ENCODE data around the gene NACC2. TPM values are rescaled to one million over a fixed set of nuclear protein-coding genes. Genes with fewer than 3 reads are reported as not detected.
A peak's percentile ranks its signal among the peaks of the same experiment; 100 is the strongest.

The NACC2 gene
- total and polyA plus RNA-seq, 4 donors, result 4.8 to 17.8 (median 8.8) TPM

DNA sequence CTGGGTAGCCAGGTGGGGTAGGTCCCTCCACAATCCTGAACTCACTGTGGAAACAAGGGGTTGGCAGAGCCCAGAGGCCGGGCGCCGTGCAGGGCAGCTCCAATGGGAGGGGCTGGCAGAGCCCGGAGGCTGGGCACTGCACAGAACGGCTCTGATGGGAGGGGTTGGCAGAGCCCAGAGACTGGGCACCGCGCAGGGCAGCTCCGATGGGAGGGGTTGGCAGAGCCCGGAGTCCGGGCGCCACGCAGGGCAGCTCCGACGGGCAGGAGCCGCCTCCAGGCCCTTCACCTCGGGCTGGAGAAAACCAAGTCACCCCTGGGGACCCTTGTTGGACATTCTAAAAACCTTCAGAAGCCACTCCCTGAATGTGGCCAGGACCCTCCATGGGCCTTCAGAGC lies 9.3 kb downstream of the NACC2 start:
- no peak overlapping the region for H3K4me3 ChIP-seq (ENCODE audit: low read depth in 1 of 3, low read length in 3 of 3)
- DNase-seq (ENCODE audit: low spot score), result no peak
- 43% methylated on average over 16 of the region's 16 CpGs for WGBS
- H3K36me3 ChIP-seq (ENCODE audit: control insufficient read depth in 4 of 4, insufficient read depth in 3 of 4, low read depth in 1 of 4, low read length in 3 of 4), result peaks cover 0 to 6% (median 1%) of the 10 kb centered on the region in 4 donors
- no peaks in the 10 kb centered on the region for H3K9me3 ChIP-seq (ENCODE audit: control insufficient read depth in 4 of 4, low read length in 3 of 4)
- peaks cover 12 to 47% (median 28%) of the 10 kb centered on the region in 4 donors for H3K4me1 ChIP-seq (ENCODE audit: control insufficient read depth in 4 of 4, insufficient read depth in 4 of 4, low read length in 3 of 4)
- no peak overlapping the region for H3K9ac ChIP-seq (ENCODE audit: low read depth in 1 of 2, low read length in 2 of 2)
- H3K27me3 ChIP-seq (ENCODE audit: control insufficient read depth in 4 of 4, insufficient read depth in 4 of 4, low read length in 3 of 4), result no peaks in the 10 kb centered on the region
- TF ChIP-seq, protein P1, sequence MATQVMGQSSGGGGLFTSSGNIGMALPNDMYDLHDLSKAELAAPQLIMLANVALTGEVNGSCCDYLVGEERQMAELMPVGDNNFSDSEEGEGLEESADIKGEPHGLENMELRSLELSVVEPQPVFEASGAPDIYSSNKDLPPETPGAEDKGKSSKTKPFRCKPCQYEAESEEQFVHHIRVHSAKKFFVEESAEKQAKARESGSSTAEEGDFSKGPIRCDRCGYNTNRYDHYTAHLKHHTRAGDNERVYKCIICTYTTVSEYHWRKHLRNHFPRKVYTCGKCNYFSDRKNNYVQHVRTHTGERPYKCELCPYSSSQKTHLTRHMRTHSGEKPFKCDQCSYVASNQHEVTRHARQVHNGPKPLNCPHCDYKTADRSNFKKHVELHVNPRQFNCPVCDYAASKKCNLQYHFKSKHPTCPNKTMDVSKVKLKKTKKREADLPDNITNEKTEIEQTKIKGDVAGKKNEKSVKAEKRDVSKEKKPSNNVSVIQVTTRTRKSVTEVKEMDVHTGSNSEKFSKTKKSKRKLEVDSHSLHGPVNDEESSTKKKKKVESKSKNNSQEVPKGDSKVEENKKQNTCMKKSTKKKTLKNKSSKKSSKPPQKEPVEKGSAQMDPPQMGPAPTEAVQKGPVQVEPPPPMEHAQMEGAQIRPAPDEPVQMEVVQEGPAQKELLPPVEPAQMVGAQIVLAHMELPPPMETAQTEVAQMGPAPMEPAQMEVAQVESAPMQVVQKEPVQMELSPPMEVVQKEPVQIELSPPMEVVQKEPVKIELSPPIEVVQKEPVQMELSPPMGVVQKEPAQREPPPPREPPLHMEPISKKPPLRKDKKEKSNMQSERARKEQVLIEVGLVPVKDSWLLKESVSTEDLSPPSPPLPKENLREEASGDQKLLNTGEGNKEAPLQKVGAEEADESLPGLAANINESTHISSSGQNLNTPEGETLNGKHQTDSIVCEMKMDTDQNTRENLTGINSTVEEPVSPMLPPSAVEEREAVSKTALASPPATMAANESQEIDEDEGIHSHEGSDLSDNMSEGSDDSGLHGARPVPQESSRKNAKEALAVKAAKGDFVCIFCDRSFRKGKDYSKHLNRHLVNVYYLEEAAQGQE (IDR thresholded peaks at IDR 0.05), result peak; percentile 38
- TF ChIP-seq RAD21 (IDR thresholded peaks at IDR 0.05) (peak in 1 of 2 donors; percentile 50), JUND (IDR thresholded peaks at IDR 0.05) (no peak), HNF4A (conservative IDR thresholded peaks at IDR 0.05) (peak; percentile 18 to 33), SP1 (IDR thresholded peaks at IDR 0.05) (peak; percentile 21), RXRA (IDR thresholded peaks at IDR 0.05) (peak in 1 of 2 donors; percentile 26)
- TF ChIP-seq, protein P2, sequence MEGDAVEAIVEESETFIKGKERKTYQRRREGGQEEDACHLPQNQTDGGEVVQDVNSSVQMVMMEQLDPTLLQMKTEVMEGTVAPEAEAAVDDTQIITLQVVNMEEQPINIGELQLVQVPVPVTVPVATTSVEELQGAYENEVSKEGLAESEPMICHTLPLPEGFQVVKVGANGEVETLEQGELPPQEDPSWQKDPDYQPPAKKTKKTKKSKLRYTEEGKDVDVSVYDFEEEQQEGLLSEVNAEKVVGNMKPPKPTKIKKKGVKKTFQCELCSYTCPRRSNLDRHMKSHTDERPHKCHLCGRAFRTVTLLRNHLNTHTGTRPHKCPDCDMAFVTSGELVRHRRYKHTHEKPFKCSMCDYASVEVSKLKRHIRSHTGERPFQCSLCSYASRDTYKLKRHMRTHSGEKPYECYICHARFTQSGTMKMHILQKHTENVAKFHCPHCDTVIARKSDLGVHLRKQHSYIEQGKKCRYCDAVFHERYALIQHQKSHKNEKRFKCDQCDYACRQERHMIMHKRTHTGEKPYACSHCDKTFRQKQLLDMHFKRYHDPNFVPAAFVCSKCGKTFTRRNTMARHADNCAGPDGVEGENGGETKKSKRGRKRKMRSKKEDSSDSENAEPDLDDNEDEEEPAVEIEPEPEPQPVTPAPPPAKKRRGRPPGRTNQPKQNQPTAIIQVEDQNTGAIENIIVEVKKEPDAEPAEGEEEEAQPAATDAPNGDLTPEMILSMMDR (IDR thresholded peaks at IDR 0.05; ENCODE audit: low read depth, low read length, missing input control), result no peak
- TF ChIP-seq, protein P3, sequence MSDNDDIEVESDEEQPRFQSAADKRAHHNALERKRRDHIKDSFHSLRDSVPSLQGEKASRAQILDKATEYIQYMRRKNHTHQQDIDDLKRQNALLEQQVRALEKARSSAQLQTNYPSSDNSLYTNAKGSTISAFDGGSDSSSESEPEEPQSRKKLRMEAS (IDR thresholded peaks at IDR 0.05), result no peak
- H3K27ac ChIP-seq (ENCODE audit: low read depth in 1 of 2, low read length in 2 of 2), result peak overlapping the region; percentile 27 to 32

DNA sequence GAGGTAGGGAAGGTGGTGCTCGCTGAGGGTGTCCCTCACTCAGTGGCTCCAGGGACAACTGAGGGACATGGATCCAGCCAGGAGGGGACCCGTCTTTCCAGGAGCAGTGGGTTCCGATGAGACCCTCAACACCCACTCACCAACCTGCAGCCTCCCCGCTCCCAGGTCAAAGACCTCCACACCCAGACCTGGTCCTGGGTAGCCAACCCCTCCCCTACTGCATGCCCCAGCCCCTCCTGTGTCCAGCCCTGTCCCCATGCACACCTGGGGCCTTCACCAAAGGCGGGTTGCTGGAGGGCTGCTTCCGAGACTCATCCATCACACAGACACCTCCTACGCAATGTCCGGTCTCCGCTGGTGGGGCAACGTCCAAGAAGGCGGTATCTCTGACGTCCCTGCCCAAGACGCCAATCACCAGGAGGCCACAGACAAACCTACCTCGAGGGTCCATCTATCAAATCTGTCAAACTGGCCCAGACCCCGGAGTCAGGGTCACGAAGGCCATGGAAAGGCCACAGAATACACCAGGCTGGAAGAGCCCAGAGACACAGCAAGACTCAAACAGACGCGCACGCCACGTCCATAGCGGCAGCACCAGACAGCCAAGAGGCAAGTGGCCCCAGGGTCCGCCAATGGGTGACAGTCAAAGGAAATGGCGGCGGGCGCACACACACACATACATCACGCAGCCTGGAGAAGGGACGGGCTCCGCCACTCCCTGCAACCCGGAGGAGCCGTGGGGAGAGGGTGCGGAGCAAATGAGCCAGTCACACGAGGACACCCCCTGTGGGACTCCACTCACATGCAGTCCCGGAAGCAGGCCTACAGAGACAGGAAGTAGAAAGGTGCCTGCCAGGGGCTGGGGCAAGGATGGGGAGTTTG lies 10.8 kb downstream of the NACC2 start:
- H3K27ac ChIP-seq (ENCODE audit: low read depth in 1 of 2, low read length in 2 of 2), result no peak overlapping the region
- H3K9me3 ChIP-seq (ENCODE audit: control insufficient read depth in 4 of 4, low read length in 3 of 4), result no peaks in the 10 kb centered on the region
- whole genome bisulfite sequencing, result 90% methylated on average over 33 of the region's 33 CpGs
- H3K4me3 ChIP-seq (ENCODE audit: low read depth in 1 of 3, low read length in 3 of 3), result no peak overlapping the region
- DNase-seq (ENCODE audit: low spot score), result no peak
- H3K9ac ChIP-seq (ENCODE audit: low read depth in 1 of 2, low read length in 2 of 2), result no peak overlapping the region
- peaks cover 9 to 44% (median 23%) of the 10 kb centered on the region in 4 donors for H3K4me1 ChIP-seq (ENCODE audit: control insufficient read depth in 4 of 4, insufficient read depth in 4 of 4, low read length in 3 of 4)
- TF ChIP-seq FOXA1 (IDR thresholded peaks at IDR 0.05), result no peak
- TF ChIP-seq FOXA2 (IDR thresholded peaks at IDR 0.05), result no peak
- no peak for TF ChIP-seq RXRA (IDR thresholded peaks at IDR 0.05)
- TF ChIP-seq, protein P3 (IDR thresholded peaks at IDR 0.05), result no peak
- TF ChIP-seq, protein P2 (IDR thresholded peaks at IDR 0.05; ENCODE audit: low read depth, low read length, missing input control), result no peak
- TF ChIP-seq JUND (IDR thresholded peaks at IDR 0.05), result no peak
- no peak for TF ChIP-seq EGR1 (IDR thresholded peaks at IDR 0.05; ENCODE audit: low read depth in 2 of 2)
- TF ChIP-seq NR2F2 (IDR thresholded peaks at IDR 0.05), result no peak
- TF ChIP-seq HNF4A (conservative IDR thresholded peaks at IDR 0.05), result no peak
- TF ChIP-seq SP1 (IDR thresholded peaks at IDR 0.05), result no peak
- no peak for TF ChIP-seq TAF1 (conservative IDR thresholded peaks at IDR 0.05)
- H3K36me3 ChIP-seq (ENCODE audit: control insufficient read depth in 4 of 4, insufficient read depth in 3 of 4, low read depth in 1 of 4, low read length in 3 of 4), result peaks cover 0 to 6% (median 1%) of the 10 kb centered on the region in 4 donors
- no peaks in the 10 kb centered on the region for H3K27me3 ChIP-seq (ENCODE audit: control insufficient read depth in 4 of 4, insufficient read depth in 4 of 4, low read length in 3 of 4)

Data from liver (tissue), 9 donors.